HEK293T (cell line): ENCODE results near the gene HMGB2.

ENCODE experiments used
- CTCF ChIA-PET: fragments of 350-600 bp; formaldehyde crosslinking; extraction: SDS; loops from one replicate; lab custom pipeline; 2021; ENCODE audit warnings: antibody characterized with exemption, inconsistent platforms; lab: Yijun Ruan, JAX
- POLR2A ChIA-PET: fragments of 350-600 bp; formaldehyde crosslinking; extraction: SDS; loops from one replicate; lab custom pipeline; 2020; ENCODE audit warnings: antibody characterized with exemption, inconsistent platforms; lab: Yijun Ruan, JAX
- DNase-seq: peaks from one replicate; pipeline ENCODE4 v3.0.0; 2012; ENCODE audit warnings: mixed read lengths; ENCODE audit errors: extremely low spot score
- ARNT ChIP-seq: fragments of 450-650 bp; IDR thresholded peaks from 2 replicates; pipeline ENCODE4 v1.6.1; 2017; ENCODE audit warnings: mild to moderate bottlenecking
- BHLHE40 ChIP-seq: fragments of 450-650 bp; IDR thresholded peaks from 2 replicates; pipeline ENCODE4 v1.6.1; 2016; ENCODE audit warnings: mild to moderate bottlenecking, moderate library complexity, borderline replicate concordance
- CTBP1 ChIP-seq: fragments of 450-650 bp; IDR thresholded peaks from 2 replicates; pipeline ENCODE4 v1.6.1; 2016; ENCODE audit warnings: borderline replicate concordance
- ELF4 ChIP-seq: fragments of 450-650 bp; IDR thresholded peaks from 2 replicates; pipeline ENCODE4 v1.6.1; 2017; ENCODE audit warnings: antibody characterized with exemption
- FOXA1 ChIP-seq: fragments of 450-650 bp; IDR thresholded peaks from 2 replicates; pipeline ENCODE4 v1.6.1; 2016; ENCODE audit warnings: mild to moderate bottlenecking
- FOXK2 ChIP-seq: fragments of 450-650 bp; IDR thresholded peaks from 2 replicates; pipeline ENCODE4 v1.6.1; 2016; ENCODE audit warnings: mild to moderate bottlenecking
- FOXM1 ChIP-seq: fragments of 450-650 bp; IDR thresholded peaks from 2 replicates; pipeline ENCODE4 v1.6.1; 2017; ENCODE audit warnings: mild to moderate bottlenecking, borderline replicate concordance
- HDGF ChIP-seq: fragments of 450-650 bp; IDR thresholded peaks from 2 replicates; pipeline ENCODE4 v1.6.1; 2017; ENCODE audit warnings: antibody characterized with exemption, borderline replicate concordance
- L3MBTL2 ChIP-seq: fragments of 450-650 bp; conservative IDR thresholded peaks from 2 replicates; pipeline ENCODE4 v1.6.1; 2016; ENCODE audit warnings: mild to moderate bottlenecking
- LEF1 ChIP-seq: fragments of 450-650 bp; IDR thresholded peaks from 2 replicates; pipeline ENCODE4 v1.6.1; 2017; ENCODE audit warnings: mild to moderate bottlenecking, borderline replicate concordance
- NFRKB ChIP-seq: fragments of 450-650 bp; IDR thresholded peaks from 2 replicates; pipeline ENCODE4 v1.6.1; 2016; ENCODE audit warnings: mild to moderate bottlenecking, moderate library complexity
- SP1 ChIP-seq: fragments of 450-650 bp; IDR thresholded peaks from 2 replicates; pipeline ENCODE4 v1.6.1; 2017
- SUZ12 ChIP-seq: fragments of 450-650 bp; IDR thresholded peaks from 2 replicates; pipeline ENCODE4 v1.6.1; 2016; ENCODE audit warnings: mild to moderate bottlenecking
- TARDBP ChIP-seq: fragments of 450-650 bp; IDR thresholded peaks from 2 replicates; pipeline ENCODE4 v1.6.1; 2016
- ZNF384 ChIP-seq: fragments of 450-650 bp; IDR thresholded peaks from 2 replicates; pipeline ENCODE4 v1.6.1; 2016
- TF ChIP-seq, protein P1 (sequence below): fragments of 450-650 bp; IDR thresholded peaks from 2 replicates; pipeline ENCODE4 v1.6.1; 2016

HMGB2 gene

GRCh38 chr4:173334085-173334890, at the start of gene HMGB2:
Gene HMGB2 (minus strand): TSS chr4:173334358. CDS start chr4:173333649, 709 bp downstream.
- peak; percentile 94 for DNase-seq
- TF ChIP-seq FOXK2, result no peak
- TF ChIP-seq, protein P1, sequence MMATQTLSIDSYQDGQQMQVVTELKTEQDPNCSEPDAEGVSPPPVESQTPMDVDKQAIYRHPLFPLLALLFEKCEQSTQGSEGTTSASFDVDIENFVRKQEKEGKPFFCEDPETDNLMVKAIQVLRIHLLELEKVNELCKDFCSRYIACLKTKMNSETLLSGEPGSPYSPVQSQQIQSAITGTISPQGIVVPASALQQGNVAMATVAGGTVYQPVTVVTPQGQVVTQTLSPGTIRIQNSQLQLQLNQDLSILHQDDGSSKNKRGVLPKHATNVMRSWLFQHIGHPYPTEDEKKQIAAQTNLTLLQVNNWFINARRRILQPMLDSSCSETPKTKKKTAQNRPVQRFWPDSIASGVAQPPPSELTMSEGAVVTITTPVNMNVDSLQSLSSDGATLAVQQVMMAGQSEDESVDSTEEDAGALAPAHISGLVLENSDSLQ, result peak; percentile 88
- TF ChIP-seq BHLHE40, result no peak
- peak; percentile 82; the same call in 1 of the 2 replicates for TF ChIP-seq ELF4
- TF ChIP-seq L3MBTL2, result peak; percentile 84
- no peak for TF ChIP-seq SP1
- TF ChIP-seq FOXM1, result peak; percentile 100
- ChIA-PET POLR2A (interaction anchor here (0.6 to 6.3 kb wide), 71 partner anchors 9 to 949 kb away, joined by 3 to 317 read pairs (median 4); partner anchors contain the start of genes CEP44, FBXO8, GALNT7 and HAND2), CTCF (interaction anchor here (1.4 to 1.7 kb wide), 3 partner anchors 31 to 77 kb away, joined by 3 to 6 read pairs (median 4); no protein-coding TSS in a partner anchor)

DNA sequence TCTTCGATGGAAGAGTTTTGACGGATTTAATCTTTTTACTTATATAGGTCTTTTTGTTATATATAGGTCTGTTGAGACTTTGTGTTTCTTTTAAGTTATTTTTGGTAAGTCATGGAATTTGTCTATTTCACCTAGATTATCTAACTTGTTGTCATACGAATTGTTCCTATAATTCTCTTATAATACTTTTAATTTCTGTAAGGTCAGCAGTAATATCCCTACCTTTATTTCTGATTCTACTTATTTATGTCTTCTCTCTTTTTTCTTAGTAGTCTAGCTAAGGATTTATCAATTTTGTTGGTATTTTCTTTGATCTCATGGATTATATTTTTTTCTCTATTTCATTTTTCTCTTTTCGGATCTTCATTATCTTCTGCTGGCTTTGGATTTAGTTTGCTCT, 48.2 kb upstream of the HMGB2 start:
- DNase-seq, result no peak
- TF ChIP-seq ELF4 (no peak), TARDBP (no peak), ARNT (no peak), SUZ12 (no peak), FOXM1 (no peak), CTBP1 (no peak), SP1 (no peak), NFRKB (no peak), LEF1 (no peak), BHLHE40 (no peak), FOXK2 (no peak), FOXA1 (no peak), HDGF (no peak), ZNF384 (no peak), L3MBTL2 (no peak)
- TF ChIP-seq, protein P1, result no peak
- ChIA-PET CTCF (no interaction called here), POLR2A (no interaction called here)

DNA sequence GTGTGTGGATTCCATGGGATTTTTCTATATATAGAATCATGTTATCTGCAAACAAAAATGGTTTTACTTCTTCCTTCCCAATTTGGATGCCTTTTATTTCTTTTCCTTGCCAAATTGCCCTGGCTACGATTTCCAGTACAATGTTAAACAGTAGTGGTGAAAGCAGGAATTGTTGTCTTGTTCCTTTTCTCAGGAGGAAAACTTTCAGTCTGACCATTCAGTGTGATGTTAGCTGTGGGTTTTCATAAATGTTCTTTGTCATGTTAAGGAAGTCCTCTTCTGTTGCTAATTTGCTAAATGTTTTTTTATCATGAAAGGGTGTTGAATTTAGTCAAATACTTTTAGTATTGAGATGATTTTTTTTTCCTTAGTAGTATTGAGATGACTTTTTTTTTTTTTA, 47.5 kb upstream of the HMGB2 start:
- CTCF ChIA-PET, result interaction anchor here (0.7 kb wide), 1 partner anchor 57 kb away, joined by 8 read pairs; no protein-coding TSS in a partner anchor

GRCh38 chr4:173380987-173381386, 46.8 kb upstream of the HMGB2 start:
- no peak for DNase-seq
- POLR2A ChIA-PET, result interaction anchor here (1.2 to 1.3 kb wide), 2 partner anchors 10 to 46 kb away, joined by 3 to 5 read pairs; partner anchors contain the start of genes HMGB2 and SAP30
- TF ChIP-seq TARDBP (no peak), NFRKB (no peak), BHLHE40 (no peak), CTBP1 (no peak), LEF1 (no peak), FOXK2 (no peak), ELF4 (no peak), FOXM1 (no peak), HDGF (no peak), SP1 (no peak), ARNT (no peak), ZNF384 (no peak), SUZ12 (no peak)
- TF ChIP-seq, protein P1, result no peak
- CTCF ChIA-PET, result interaction anchor here (0.7 kb wide), 1 partner anchor 56 kb away, joined by 8 read pairs; no protein-coding TSS in a partner anchor

More for the DNA sequence above, 47.5 kb upstream of the HMGB2 start:
- TF ChIP-seq ARNT (no peak), FOXK2 (no peak), SUZ12 (no peak), HDGF (no peak), TARDBP (no peak), LEF1 (no peak), NFRKB (no peak), BHLHE40 (no peak), L3MBTL2 (no peak), SP1 (no peak), ZNF384 (no peak), FOXM1 (no peak), ELF4 (no peak), CTBP1 (no peak), FOXA1 (no peak)
- TF ChIP-seq, protein P1, result no peak
- no peak for DNase-seq
- POLR2A ChIA-PET, result interaction anchor here (1.2 to 1.3 kb wide), 2 partner anchors 11 to 47 kb away, joined by 3 to 5 read pairs; partner anchors contain the start of genes HMGB2 and SAP30

- TF ChIP-seq FOXM1 (no peak), BHLHE40 (no peak), CTBP1 (no peak), ELF4 (no peak), NFRKB (no peak), L3MBTL2 (no peak), SP1 (no peak), ARNT (no peak), FOXA1 (no peak), ZNF384 (no peak), HDGF (no peak)
- ChIA-PET CTCF (no interaction called here), POLR2A (interaction anchor here (1.0 kb wide), 1 partner anchor 10 kb away, joined by 3 read pairs; the partner anchor contains the start of gene SAP30)
- DNase-seq, result no peak
Measured at GRCh38 chr4:173379929-173380328, 45.8 kb upstream of the HMGB2 start.
